Activated B cell treated with CpG ODN at 0.5 μM for 24 hours (primary cell): ENCODE data around the gene NOM1. TPM values are rescaled to one million over a fixed set of nuclear protein-coding genes. Genes with fewer than 3 reads are reported as not detected.

Experiments
- ATAC-seq: fragments of 200-7000 bp; cut with Tn5 transposase; one replicate; pipeline ENCODE4 v1.10.0; 2021; ENCODE audit warnings: low read depth, mild to moderate bottlenecking, moderate library complexity
- CTCF ChIA-PET: fragments of 350-600 bp; sonication (Branson Sonifier 250); formaldehyde crosslinking; loops from one replicate; lab custom pipeline; 2021; ENCODE audit warnings: antibody characterized with exemption; lab: Charles Lee
- POLR2A ChIA-PET: fragments of 350-600 bp; sonication (Branson Sonifier 250); formaldehyde crosslinking; loops from one replicate; lab custom pipeline; 2021; ENCODE audit warnings: antibody characterized with exemption; lab: Charles Lee
- DNase-seq: peaks from one replicate; pipeline ENCODE4 v3.0.0; 2022
- H3K27ac Mint-ChIP-seq: one replicate; pipeline ENCODE4 v1.8.0; 2020; ENCODE audit warnings: mixed read lengths
- H3K27me3 Mint-ChIP-seq: one replicate; pipeline ENCODE4 v1.8.0; 2021; ENCODE audit warnings: mixed read lengths
- H3K36me3 Mint-ChIP-seq: one replicate; pipeline ENCODE4 v1.8.0; 2021; ENCODE audit warnings: low read depth, mixed read lengths
- H3K4me1 Mint-ChIP-seq: one replicate; pipeline ENCODE4 v1.8.0; 2021; ENCODE audit warnings: mixed read lengths
- H3K4me3 Mint-ChIP-seq: one replicate; pipeline ENCODE4 v1.8.0; 2020; ENCODE audit warnings: mild to moderate bottlenecking, mixed read lengths
- H3K9me3 Mint-ChIP-seq: one replicate; pipeline ENCODE4 v1.8.0; 2020; ENCODE audit warnings: mixed read lengths
- intact Hi-C: fragments of 100-400 bp; cut with micrococcal nuclease; formaldehyde crosslinking; loops from one replicate; pipeline ENCODE4 v1.15.1; 2024
- total RNA-seq: library from RNA; stranded (reverse); gene quantifications from 2 replicates; pipeline ENCODE4 v1.2.3, GENCODE V29; 2022
- TF ChIP-seq, protein P1 (sequence below): fragments of 200-600 bp; IDR thresholded peaks from one replicate; pipeline ENCODE4 v1.8.0; 2022; ENCODE audit warnings: antibody characterized with exemption, mild to moderate bottlenecking

The NOM1 gene
- total RNA-seq, 1 donor from 2014 or later: 39.1 TPM

DNA sequence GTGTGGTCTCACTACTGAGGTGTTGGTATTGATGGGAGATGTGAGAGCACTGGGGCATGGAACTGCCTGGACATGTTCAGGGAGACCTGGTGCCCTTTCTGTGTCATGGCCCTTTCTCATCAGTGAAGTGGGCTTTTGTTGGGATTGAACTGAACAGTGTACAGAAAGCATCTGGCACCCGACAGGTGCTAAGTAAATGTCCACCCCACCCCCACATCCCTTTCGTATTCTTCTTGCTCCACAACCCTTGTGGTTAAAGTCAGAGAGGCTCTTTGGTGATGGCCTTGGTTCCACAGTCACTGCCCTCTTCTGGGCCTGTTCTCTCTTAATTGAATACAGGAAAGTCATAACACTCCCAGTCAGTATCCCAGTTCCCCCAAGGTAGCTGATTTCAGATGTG is 5.4 kb downstream of the NOM1 start:
- Mint-ChIP-seq H3K27me3 (no peaks in the 10 kb centered on the region), H3K36me3 (peaks cover 76% of the 10 kb centered on the region), H3K4me3 (no peak overlapping the region), H3K4me1 (peaks cover 24% of the 10 kb centered on the region), H3K9me3 (no peaks in the 10 kb centered on the region), H3K27ac (no peak overlapping the region)
- ChIA-PET POLR2A (no interaction called here), CTCF (no interaction called here)
- TF ChIP-seq, protein P1, sequence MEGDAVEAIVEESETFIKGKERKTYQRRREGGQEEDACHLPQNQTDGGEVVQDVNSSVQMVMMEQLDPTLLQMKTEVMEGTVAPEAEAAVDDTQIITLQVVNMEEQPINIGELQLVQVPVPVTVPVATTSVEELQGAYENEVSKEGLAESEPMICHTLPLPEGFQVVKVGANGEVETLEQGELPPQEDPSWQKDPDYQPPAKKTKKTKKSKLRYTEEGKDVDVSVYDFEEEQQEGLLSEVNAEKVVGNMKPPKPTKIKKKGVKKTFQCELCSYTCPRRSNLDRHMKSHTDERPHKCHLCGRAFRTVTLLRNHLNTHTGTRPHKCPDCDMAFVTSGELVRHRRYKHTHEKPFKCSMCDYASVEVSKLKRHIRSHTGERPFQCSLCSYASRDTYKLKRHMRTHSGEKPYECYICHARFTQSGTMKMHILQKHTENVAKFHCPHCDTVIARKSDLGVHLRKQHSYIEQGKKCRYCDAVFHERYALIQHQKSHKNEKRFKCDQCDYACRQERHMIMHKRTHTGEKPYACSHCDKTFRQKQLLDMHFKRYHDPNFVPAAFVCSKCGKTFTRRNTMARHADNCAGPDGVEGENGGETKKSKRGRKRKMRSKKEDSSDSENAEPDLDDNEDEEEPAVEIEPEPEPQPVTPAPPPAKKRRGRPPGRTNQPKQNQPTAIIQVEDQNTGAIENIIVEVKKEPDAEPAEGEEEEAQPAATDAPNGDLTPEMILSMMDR: no peak
- ATAC-seq: no peak
- no peak for DNase-seq
- intact Hi-C loops: no loop called here

DNA sequence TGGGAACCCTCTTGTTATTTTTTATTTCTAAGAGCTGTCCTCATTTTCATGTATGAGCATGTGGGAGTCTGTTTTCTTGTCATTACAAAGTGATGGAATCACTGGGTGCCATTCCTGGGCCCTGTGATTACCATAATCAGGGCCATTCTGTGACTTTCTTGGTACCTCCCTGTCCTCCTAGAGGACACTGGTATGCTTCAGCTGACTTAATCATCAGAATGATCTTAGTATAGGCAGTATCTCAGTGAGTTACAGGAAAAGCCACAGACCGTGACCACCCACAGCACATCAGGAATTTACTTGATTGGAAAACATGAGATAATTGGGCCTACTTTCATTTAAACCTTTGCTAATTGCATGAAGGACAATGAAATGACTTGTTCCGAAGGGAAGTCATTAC is 7.2 kb downstream of the NOM1 start:
- CTCF ChIA-PET: no interaction called here
- H3K36me3 Mint-ChIP-seq: peaks cover 89% of the 10 kb centered on the region
- ATAC-seq (no peak), DNase-seq (no peak)
- intact Hi-C loops: no loop called here
- POLR2A ChIA-PET: no interaction called here
- no peak overlapping the region for H3K4me3 Mint-ChIP-seq
- TF ChIP-seq, protein P1: no peak
- H3K27me3 Mint-ChIP-seq: no peaks in the 10 kb centered on the region
- no peaks in the 10 kb centered on the region for H3K9me3 Mint-ChIP-seq
- H3K4me1 Mint-ChIP-seq: peaks cover 7% of the 10 kb centered on the region
- no peak overlapping the region for H3K27ac Mint-ChIP-seq

DNA sequence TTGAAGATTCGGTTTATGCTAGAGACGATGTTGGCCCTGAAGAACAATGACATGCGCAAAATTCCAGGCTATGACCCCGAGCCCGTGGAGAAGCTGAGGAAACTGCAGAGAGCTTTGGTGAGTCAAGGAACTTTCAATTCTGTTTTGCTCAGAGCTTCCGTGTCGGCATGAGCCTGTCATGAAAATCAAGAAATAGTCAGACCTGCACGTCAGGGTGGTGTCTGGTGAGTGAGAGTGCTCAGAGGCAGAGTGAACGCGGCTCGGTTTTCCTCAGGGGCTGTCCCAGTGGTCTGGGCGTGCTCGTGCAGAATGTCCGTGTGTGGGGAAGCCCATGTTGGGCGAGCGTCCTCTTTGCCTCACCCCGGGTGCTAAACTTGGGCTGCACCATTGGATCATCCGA is 12.6 kb downstream of the NOM1 start:
- H3K4me1 Mint-ChIP-seq: no peaks in the 10 kb centered on the region
- TF ChIP-seq, protein P1: no peak
- ChIA-PET POLR2A (no interaction called here), CTCF (no interaction called here)
- H3K4me3 Mint-ChIP-seq: no peak overlapping the region
- no peaks in the 10 kb centered on the region for H3K27me3 Mint-ChIP-seq
- no peaks in the 10 kb centered on the region for H3K9me3 Mint-ChIP-seq
- ATAC-seq: no peak
- DNase-seq: no peak
- H3K27ac Mint-ChIP-seq: no peak overlapping the region
- intact Hi-C loops: no loop called here
- peaks cover 89% of the 10 kb centered on the region for H3K36me3 Mint-ChIP-seq

GRCh38 chr7:156962897-156963296 is 13.4 kb downstream of the NOM1 start:
- Mint-ChIP-seq H3K27me3 (no peaks in the 10 kb centered on the region), H3K27ac (no peak overlapping the region), H3K9me3 (no peaks in the 10 kb centered on the region), H3K4me3 (no peak overlapping the region), H3K36me3 (peaks cover 94% of the 10 kb centered on the region), H3K4me1 (no peaks in the 10 kb centered on the region)
- DNase-seq (no peak), ATAC-seq (no peak)
- ChIA-PET CTCF (no interaction called here), POLR2A (no interaction called here)
- TF ChIP-seq, protein P1: no peak
- intact Hi-C loops: no loop called here

DNA sequence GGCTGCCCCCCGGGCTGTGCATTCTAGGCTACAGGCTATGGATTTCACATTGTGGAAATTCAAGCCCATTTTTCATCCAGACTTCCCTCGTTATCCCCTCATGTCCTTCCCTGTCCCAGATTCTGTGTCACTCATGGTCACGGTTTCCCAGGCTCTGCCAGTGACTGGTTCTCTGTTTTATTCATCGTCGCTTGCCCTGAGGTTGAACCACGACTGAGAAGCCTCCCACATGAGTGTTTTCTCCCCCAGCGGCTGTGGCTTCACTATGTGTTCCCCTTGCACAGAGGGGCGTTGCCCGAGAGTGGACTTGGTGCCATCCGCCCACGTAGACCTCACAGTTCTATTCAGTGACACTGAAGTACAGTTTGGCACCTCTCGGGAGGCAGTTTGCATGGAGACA is 14.0 kb downstream of the NOM1 start:
- DNase-seq (no peak), ATAC-seq (no peak)
- Mint-ChIP-seq H3K4me3 (no peak overlapping the region), H3K36me3 (peaks cover 94% of the 10 kb centered on the region), H3K9me3 (no peaks in the 10 kb centered on the region), H3K4me1 (no peaks in the 10 kb centered on the region), H3K27me3 (no peaks in the 10 kb centered on the region), H3K27ac (no peak overlapping the region)
- ChIA-PET CTCF (no interaction called here), POLR2A (no interaction called here)
- intact Hi-C loops: no loop called here
- TF ChIP-seq, protein P1: no peak
